ENCODE results near the gene PRRG1. TPM values are rescaled to one million over a fixed set of nuclear protein-coding genes. Genes with fewer than 3 reads are reported as not detected.

Gene PRRG1
- total RNA-seq, 2 donors from 2014 or later: 3.9 to 7.9 TPM

DNA sequence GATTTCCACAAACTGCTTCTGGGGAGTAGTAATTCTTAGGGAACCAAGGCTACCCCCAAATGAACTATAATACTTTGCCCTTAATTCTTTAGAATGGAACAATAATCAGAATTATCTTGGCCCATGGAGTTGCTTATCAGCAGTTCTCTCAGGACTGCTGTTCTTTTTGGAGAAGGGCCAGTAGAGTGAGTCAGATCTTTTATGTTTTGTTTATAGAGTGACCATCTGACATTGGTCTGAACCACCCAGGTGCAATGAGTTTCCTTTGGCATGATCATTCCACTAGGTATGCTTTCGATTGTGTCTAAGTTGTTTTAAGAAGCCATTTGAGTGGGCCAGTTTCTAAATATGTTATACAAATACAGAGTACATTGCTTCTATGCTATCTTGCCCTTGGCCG, 31.8 kb downstream of the PRRG1 start:
- Histone ChIP-seq H3K9me3 (no peaks in the 10 kb centered on the region), H3K4me3 (no peak overlapping the region), H3K27me3 (no peaks in the 10 kb centered on the region), H3K36me3 (replicated peaks in 1 of 2; ENCODE audit: insufficient read depth in 1 of 2, low read depth in 2 of 2) (no peaks in the 10 kb centered on the region), H3K27ac (peak overlapping the region in 2 of 4 donors; percentile 25 to 47), H3K4me1 (peaks cover 18% of the 10 kb centered on the region)
- DNase-seq (peak; percentile 11 to 51 (median 40)), ATAC-seq (peak; percentile 89)
- intact Hi-C loops (cut with DNase I): no loop called here
- no peak for TF ChIP-seq POLR2A (IDR thresholded peaks at IDR 0.05)
- TF ChIP-seq, protein P1, sequence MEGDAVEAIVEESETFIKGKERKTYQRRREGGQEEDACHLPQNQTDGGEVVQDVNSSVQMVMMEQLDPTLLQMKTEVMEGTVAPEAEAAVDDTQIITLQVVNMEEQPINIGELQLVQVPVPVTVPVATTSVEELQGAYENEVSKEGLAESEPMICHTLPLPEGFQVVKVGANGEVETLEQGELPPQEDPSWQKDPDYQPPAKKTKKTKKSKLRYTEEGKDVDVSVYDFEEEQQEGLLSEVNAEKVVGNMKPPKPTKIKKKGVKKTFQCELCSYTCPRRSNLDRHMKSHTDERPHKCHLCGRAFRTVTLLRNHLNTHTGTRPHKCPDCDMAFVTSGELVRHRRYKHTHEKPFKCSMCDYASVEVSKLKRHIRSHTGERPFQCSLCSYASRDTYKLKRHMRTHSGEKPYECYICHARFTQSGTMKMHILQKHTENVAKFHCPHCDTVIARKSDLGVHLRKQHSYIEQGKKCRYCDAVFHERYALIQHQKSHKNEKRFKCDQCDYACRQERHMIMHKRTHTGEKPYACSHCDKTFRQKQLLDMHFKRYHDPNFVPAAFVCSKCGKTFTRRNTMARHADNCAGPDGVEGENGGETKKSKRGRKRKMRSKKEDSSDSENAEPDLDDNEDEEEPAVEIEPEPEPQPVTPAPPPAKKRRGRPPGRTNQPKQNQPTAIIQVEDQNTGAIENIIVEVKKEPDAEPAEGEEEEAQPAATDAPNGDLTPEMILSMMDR (IDR thresholded peaks at IDR 0.05): no peak
- WGBS, 2 donors: 31 to 32% methylated on average over 2 of the region's 2 CpGs

DNA sequence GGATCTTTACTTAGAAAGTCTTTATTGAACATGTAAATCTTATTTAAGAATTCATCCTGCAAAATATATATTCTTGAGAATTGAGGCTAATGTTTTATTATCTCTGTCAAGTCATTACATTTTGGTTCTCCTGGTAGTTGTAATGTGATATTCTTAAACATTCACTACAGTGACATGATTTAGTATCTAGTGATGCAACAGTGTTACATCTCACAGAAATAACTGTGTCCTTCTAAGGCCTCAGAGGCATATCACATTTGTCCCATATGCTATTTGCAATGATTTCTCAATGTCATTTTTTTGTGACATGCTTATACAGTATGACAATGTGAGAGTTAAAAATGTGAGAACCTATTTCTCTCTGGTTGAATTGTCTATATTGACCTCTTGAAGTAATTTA, 34.1 kb downstream of the PRRG1 start:
- Histone ChIP-seq H3K4me3 (no peak overlapping the region), H3K9me3 (no peaks in the 10 kb centered on the region), H3K27ac (no peak overlapping the region), H3K36me3 (replicated peaks in 1 of 2; ENCODE audit: insufficient read depth in 1 of 2, low read depth in 2 of 2) (no peaks in the 10 kb centered on the region), H3K4me1 (peaks cover 18% of the 10 kb centered on the region), H3K27me3 (no peaks in the 10 kb centered on the region)
- DNase-seq: no peak
- intact Hi-C loops (cut with DNase I): no loop called here
- TF ChIP-seq, protein P1 (IDR thresholded peaks at IDR 0.05): no peak
- no peak for TF ChIP-seq POLR2A (IDR thresholded peaks at IDR 0.05)
- ATAC-seq: no peak

DNA sequence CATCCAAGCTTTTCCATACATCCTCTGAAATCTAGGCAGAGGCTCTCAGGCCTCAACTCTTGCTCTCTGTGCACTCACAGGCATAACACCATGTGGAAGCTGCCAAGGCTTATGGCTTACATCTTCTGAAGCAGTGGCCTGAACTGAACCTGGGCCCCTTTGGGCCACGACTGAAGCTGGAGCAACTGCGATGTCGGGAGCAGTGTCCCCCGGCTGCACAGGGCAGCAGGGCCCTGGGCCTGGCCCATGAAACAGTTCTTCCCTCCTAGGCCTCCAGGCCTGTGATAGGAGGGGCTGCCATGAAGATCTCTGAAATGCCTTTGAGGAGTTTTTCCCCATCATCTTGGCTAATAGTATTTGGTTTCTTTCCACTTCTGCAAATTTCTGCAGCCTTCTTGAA, 39.2 kb downstream of the PRRG1 start:
- Histone ChIP-seq H3K4me1 (no peaks in the 10 kb centered on the region), H3K27me3 (no peaks in the 10 kb centered on the region), H3K27ac (no peak overlapping the region), H3K9me3 (no peaks in the 10 kb centered on the region), H3K36me3 (replicated peaks in 1 of 2; ENCODE audit: insufficient read depth in 1 of 2, low read depth in 2 of 2) (no peaks in the 10 kb centered on the region), H3K4me3 (no peak overlapping the region)
- DNase-seq: no peak
- no peak for ATAC-seq
- WGBS, 2 donors: 91 to 100% methylated on average over 4 of the region's 4 CpGs
- intact Hi-C loops (cut with DNase I): no loop called here
- no peak for TF ChIP-seq POLR2A (IDR thresholded peaks at IDR 0.05)
- TF ChIP-seq, protein P1 (IDR thresholded peaks at IDR 0.05): no peak

DNA sequence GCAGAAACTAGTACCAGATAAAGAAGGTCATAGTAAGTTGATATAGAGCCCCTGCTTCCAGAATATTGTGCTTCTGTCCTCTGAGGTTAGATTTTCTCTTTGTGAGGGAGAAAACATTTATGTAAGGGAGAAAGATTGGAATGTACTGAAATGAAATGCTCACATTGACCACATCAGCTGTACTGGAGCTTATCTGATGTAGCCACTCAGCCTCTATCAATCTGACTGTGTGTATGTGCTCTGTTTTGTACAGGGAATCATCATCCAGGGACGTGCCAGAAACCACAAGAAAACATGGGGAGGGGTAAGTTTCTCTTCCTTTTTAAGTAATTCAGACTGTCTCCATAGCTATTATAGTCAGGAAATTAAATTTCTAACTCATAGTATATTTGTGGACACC, 56.8 kb downstream of the PRRG1 start:
- no peaks in the 10 kb centered on the region for H3K36me3 ChIP-seq (replicated peaks in 1 of 2; ENCODE audit: insufficient read depth in 1 of 2, low read depth in 2 of 2)
- WGBS, 2 donors: 82 to 86% methylated on average over 1 of the region's 1 CpG
- no peaks in the 10 kb centered on the region for H3K4me1 ChIP-seq
- no peaks in the 10 kb centered on the region for H3K27me3 ChIP-seq
- no peak overlapping the region for H3K4me3 ChIP-seq
- no peak for ATAC-seq
- DNase-seq: no peak
- H3K9me3 ChIP-seq: no peaks in the 10 kb centered on the region
- intact Hi-C loops (cut with DNase I): no loop called here
- TF ChIP-seq, protein P1 (IDR thresholded peaks at IDR 0.05): no peak
- no peak for TF ChIP-seq POLR2A (IDR thresholded peaks at IDR 0.05)
- no peak overlapping the region for H3K27ac ChIP-seq

DNA sequence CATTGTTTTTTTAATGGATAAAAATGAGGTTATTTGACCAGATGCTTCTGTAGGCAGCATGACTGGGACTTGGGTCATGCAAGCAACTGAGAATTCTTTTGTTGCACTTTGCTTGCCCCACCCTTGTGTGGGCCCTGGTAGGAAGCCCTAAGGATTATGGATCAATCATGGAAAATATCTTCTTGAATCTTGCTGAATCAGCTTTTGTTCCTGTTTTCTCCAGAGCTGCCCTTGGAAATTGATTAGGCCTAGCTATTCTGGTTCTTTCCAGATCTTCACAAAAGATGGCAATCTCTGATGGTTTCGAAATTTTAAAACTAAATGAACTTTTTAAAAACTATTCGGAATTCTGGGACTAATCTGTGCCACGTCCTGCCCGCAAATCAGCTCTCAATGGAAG, 58.6 kb downstream of the PRRG1 start:
- Histone ChIP-seq H3K27me3 (no peaks in the 10 kb centered on the region), H3K4me3 (no peak overlapping the region), H3K27ac (no peak overlapping the region), H3K9me3 (no peaks in the 10 kb centered on the region), H3K36me3 (replicated peaks in 1 of 2; ENCODE audit: insufficient read depth in 1 of 2, low read depth in 2 of 2) (no peaks in the 10 kb centered on the region), H3K4me1 (no peaks in the 10 kb centered on the region)
- TF ChIP-seq POLR2A (IDR thresholded peaks at IDR 0.05): no peak
- TF ChIP-seq, protein P1 (IDR thresholded peaks at IDR 0.05): no peak
- no peak for DNase-seq
- no peak for ATAC-seq
- intact Hi-C loops (cut with DNase I): no loop called here
- WGBS, 2 donors: 92 to 94% methylated on average over 4 of the region's 4 CpGs

Measured in body of pancreas (tissue), 4 donors.